ENCODE measurements around the gene BRIX1. TPM values are rescaled to one million over a fixed set of nuclear protein-coding genes. Genes with fewer than 3 reads are reported as not detected.

Gene BRIX1
- total and polyA plus RNA-seq, 12 donors: 10.6 to 55.3 (median 20.1) TPM

DNA sequence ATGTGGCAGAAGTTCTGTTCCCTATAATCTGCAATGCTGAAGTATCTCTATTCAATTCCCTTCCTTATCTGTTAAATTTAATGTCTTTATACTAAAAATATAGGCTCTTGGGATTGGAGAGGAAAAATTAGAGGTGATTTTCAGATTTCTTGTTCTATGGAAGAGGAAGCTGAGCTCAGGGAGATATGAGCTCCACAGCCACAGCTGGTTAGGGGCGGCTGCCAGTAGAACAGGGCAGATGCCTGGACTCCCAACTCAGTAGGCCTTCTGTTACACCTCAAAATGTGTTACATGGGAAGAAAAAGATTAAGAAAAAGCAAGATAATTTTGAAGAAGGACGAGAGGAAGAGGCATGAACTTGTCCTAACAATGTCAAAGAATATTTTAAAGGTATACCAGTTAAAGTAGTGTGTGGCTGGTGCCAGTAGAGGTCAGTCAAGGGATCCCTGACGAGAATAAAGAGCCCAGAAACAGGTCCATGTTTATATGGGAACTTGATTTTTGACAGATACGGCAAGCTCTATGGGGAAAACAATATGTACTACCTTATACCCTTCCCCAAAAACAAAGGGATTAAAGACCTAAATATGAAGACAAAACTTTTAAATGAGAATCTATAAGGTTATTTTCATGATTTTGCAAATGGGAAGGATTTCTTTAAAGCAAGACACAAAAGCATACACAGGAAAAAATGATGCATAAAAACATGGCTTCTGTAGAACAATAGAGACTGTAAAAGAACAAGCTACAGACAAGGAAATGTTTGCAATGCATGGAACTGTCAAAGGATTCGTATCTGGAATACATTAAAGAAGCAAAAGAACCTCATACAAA lies 42.6 kb downstream of the BRIX1 start:
- peak in 5 of 7 donors; percentile 25 to 71 (median 30) for DNase-seq
- no peaks in the 10 kb centered on the region for H3K27me3 ChIP-seq
- intact Hi-C loops (cut with DNase I): no loop called here
- peaks cover 0 to 16% of the 10 kb centered on the region in 2 donors for H3K36me3 ChIP-seq (replicated peaks in 1 of 2)
- TF ChIP-seq POLR2A (IDR thresholded peaks at IDR 0.05): no peak
- TF ChIP-seq, protein P1, sequence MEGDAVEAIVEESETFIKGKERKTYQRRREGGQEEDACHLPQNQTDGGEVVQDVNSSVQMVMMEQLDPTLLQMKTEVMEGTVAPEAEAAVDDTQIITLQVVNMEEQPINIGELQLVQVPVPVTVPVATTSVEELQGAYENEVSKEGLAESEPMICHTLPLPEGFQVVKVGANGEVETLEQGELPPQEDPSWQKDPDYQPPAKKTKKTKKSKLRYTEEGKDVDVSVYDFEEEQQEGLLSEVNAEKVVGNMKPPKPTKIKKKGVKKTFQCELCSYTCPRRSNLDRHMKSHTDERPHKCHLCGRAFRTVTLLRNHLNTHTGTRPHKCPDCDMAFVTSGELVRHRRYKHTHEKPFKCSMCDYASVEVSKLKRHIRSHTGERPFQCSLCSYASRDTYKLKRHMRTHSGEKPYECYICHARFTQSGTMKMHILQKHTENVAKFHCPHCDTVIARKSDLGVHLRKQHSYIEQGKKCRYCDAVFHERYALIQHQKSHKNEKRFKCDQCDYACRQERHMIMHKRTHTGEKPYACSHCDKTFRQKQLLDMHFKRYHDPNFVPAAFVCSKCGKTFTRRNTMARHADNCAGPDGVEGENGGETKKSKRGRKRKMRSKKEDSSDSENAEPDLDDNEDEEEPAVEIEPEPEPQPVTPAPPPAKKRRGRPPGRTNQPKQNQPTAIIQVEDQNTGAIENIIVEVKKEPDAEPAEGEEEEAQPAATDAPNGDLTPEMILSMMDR (IDR thresholded peaks at IDR 0.05): peak; percentile 22 to 54 (median 38)
- no peak overlapping the region for H3K27ac ChIP-seq
- peaks cover 0 to 12% of the 10 kb centered on the region in 2 donors for H3K4me1 ChIP-seq (replicated peaks in 1 of 2)
- H3K4me3 ChIP-seq: no peak overlapping the region
- H3K9me3 ChIP-seq (replicated peaks in 1 of 3): no peaks in the 10 kb centered on the region
- WGBS, 4 donors: 47 to 53% (median 52%) methylated on average over 5 of the region's 5 CpGs

DNA sequence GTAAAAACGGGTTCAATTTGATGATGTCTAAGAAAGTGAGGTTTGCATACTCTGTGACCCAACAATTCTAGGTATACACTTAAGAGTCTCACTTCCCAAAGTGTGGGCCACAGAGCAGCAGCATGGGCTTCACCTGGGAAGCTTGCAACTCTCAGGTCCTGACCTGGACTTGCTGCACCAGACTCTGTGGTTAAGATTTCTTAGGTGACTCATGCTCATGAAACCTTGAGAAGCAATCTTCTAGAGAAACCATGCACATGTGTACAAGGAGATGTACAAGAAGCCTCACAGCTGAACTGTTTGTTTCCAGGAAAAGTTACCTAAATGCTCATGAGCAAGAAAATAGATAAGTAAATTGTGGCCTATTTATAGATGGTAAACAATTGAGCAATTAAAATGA lies 43.8 kb downstream of the BRIX1 start:
- no peak overlapping the region for H3K4me3 ChIP-seq
- no peak overlapping the region for H3K27ac ChIP-seq
- H3K4me1 ChIP-seq (replicated peaks in 1 of 2): peaks cover 0 to 12% of the 10 kb centered on the region in 2 donors
- TF ChIP-seq, protein P1 (IDR thresholded peaks at IDR 0.05): no peak
- TF ChIP-seq POLR2A (IDR thresholded peaks at IDR 0.05): no peak
- H3K27me3 ChIP-seq: no peaks in the 10 kb centered on the region
- 86 to 96% (median 93%) methylated on average over 1 of the region's 1 CpG for WGBS, 4 donors
- DNase-seq: no peak
- no peaks in the 10 kb centered on the region for H3K9me3 ChIP-seq (replicated peaks in 1 of 3)
- H3K36me3 ChIP-seq (replicated peaks in 1 of 2): peaks cover 0 to 10% of the 10 kb centered on the region in 2 donors
- intact Hi-C loops (cut with DNase I): no loop called here

DNA sequence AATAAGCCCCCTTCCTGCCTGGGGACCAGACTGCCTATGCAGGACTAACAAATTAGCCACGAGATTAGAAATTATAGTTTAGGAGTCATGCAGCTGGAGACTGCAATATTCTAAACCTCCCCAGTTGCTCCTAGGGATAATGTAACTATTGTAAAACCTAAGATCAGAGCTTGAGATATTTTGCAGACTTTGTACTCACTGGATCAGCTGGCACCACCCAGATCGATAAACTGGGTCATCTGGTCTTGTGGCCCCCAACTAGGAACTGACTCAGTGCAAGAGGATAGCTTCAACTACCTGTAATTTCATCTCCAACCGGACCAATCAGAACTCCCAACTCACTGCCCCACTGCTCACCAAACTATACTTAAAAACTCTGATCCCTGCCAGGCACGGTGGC lies 52.0 kb downstream of the BRIX1 start:
- intact Hi-C loops (cut with DNase I): no loop called here
- no peak for DNase-seq

DNA sequence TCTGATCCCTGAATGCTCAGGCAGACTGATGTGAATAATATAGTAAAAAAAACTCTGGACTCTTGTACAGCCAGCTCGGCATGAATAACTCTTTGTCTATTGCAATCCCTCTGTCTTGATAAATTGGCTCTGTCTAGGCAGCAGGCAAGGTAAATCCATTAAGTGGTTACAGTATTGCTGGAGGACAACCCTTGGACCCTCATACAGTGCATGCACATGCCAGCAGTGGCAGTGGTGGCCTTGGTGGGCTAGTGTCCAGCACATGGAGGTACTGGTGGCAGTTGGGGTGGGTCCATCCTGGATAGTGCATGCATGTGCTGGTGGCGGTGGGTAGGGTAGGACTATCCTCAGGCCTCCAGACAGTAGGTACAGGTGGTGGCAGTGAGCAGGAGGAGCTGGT lies 52.7 kb downstream of the BRIX1 start:
- WGBS, 4 donors: 92 to 98% (median 96%) methylated on average over 2 of the region's 2 CpGs
- Histone ChIP-seq H3K27ac (no peak overlapping the region), H3K27me3 (no peaks in the 10 kb centered on the region), H3K4me3 (no peak overlapping the region), H3K4me1 (replicated peaks in 1 of 2) (no peaks in the 10 kb centered on the region), H3K36me3 (replicated peaks in 1 of 2) (no peaks in the 10 kb centered on the region), H3K9me3 (replicated peaks in 1 of 3) (peaks cover 0 to 8% (median 0%) of the 10 kb centered on the region in 3 donors)
- intact Hi-C loops (cut with DNase I): no loop called here
- DNase-seq: no peak
- no peak for TF ChIP-seq POLR2A (IDR thresholded peaks at IDR 0.05)
- TF ChIP-seq, protein P1 (IDR thresholded peaks at IDR 0.05): no peak

More for the DNA sequence above, 52.0 kb downstream of the BRIX1 start:
- H3K4me1 ChIP-seq (replicated peaks in 1 of 2): no peaks in the 10 kb centered on the region
- no peaks in the 10 kb centered on the region for H3K36me3 ChIP-seq (replicated peaks in 1 of 2)
- 90 to 95% (median 92%) methylated on average over 3 to 4 of the region's 4 CpGs for WGBS, 4 donors
- H3K27ac ChIP-seq: no peak overlapping the region
- peaks cover 0 to 8% (median 0%) of the 10 kb centered on the region in 3 donors for H3K9me3 ChIP-seq (replicated peaks in 1 of 3)
- no peaks in the 10 kb centered on the region for H3K27me3 ChIP-seq
- no peak for TF ChIP-seq POLR2A (IDR thresholded peaks at IDR 0.05)
- TF ChIP-seq, protein P1 (IDR thresholded peaks at IDR 0.05): no peak
- H3K4me3 ChIP-seq: no peak overlapping the region
